Gastroesophageal sphincter (tissue), 4 donors: ENCODE data around the gene HBA1. TPM values are rescaled to one million over a fixed set of nuclear protein-coding genes. Genes with fewer than 3 reads are reported as not detected.

Experiments used
- ATAC-seq: fragments of 150-250 bp; one replicate; pipeline ENCODE4 v1.9.1; 2016; ENCODE audit warnings: mild to moderate bottlenecking, moderate library complexity
- H3K27ac ChIP-seq, 4 donors: fragments of 200-600 bp; sonication (generic) in 3 of 4; 1 replicate in 3 of 4; 2 replicates in 1 of 4; pipeline ENCODE4 v1.5.1; 2016 to 2019
- H3K27me3 ChIP-seq: fragments of 200-600 bp; sonication (generic); one replicate; pipeline ENCODE4 v1.5.1; 2019
- H3K36me3 ChIP-seq, 2 donors: fragments of 200-600 bp; sonication (generic); one replicate each; pipeline ENCODE4 v1.5.1; 2019; ENCODE audit warnings: control low read depth in 1 of 2
- H3K4me1 ChIP-seq, 3 donors: fragments of 200-600 bp; sonication (generic); 1 replicate in 2 of 3; 2 replicates in 1 of 3; pipeline ENCODE4 v1.5.1; 2016 to 2019; ENCODE audit warnings: control low read depth in 2 of 3
- H3K4me3 ChIP-seq, 2 donors: fragments of 200-600 bp; sonication (generic); one replicate each; pipeline ENCODE4 v1.5.1; 2019; ENCODE audit warnings: mild to moderate bottlenecking in 1 of 2, moderate library complexity in 1 of 2
- H3K9me3 ChIP-seq, 3 donors: fragments of 200-600 bp; sonication (generic); one replicate each; pipeline ENCODE4 v1.5.1; 2017 to 2019; ENCODE audit warnings: control low read depth in 2 of 3
- CTCF ChIP-seq, 4 experiments: fragments of 200-600 bp in 2 of 4; fragments of 450-650 bp in 2 of 4; sonication (generic) in 1 of 4; IDR thresholded peaks; one replicate each; pipeline ENCODE4 v1.5.1; 2017 to 2019; ENCODE audit warnings: antibody characterized with exemption in 4 of 4, mild to moderate bottlenecking in 2 of 4, moderate library complexity in 2 of 4
- EP300 ChIP-seq: sonication (generic); formaldehyde crosslinking; IDR thresholded peaks from one replicate; pipeline ENCODE4 v1.6.1; 2017; ENCODE audit warnings: antibody characterized with exemption, mild to moderate bottlenecking
- POLR2A ChIP-seq, 2 donors: fragments of 450-650 bp; IDR thresholded peaks; one replicate each; pipeline ENCODE4 v1.6.1; 2017; ENCODE audit warnings: antibody characterized with exemption in 2 of 2, mild to moderate bottlenecking in 2 of 2, moderate library complexity in 1 of 2
- POLR2AphosphoS5 ChIP-seq: sonication (generic); formaldehyde crosslinking; IDR thresholded peaks from one replicate; pipeline ENCODE4 v1.6.1; 2017; ENCODE audit warnings: antibody characterized with exemption
- WGBS, 2 donors: methylation state at CpG; one replicate each; pipeline ENCODE4 v1.1.5; 2018; ENCODE audit warnings: low coverage in 1 of 2; 5-methylcytosine and 5-hydroxymethylcytosine counted together
- total RNA-seq, 4 donors: library from RNA; depleted of rRNA; stranded (reverse); fragments of >200 nt; gene quantifications; one replicate each; pipeline ENCODE4 v1.1.0, GENCODE V29; 2016

Gene HBA1
- total RNA-seq, 4 donors from 2014 or later = 15.5 to 96.7 (median 53.1) TPM; not detected in 1

DNA sequence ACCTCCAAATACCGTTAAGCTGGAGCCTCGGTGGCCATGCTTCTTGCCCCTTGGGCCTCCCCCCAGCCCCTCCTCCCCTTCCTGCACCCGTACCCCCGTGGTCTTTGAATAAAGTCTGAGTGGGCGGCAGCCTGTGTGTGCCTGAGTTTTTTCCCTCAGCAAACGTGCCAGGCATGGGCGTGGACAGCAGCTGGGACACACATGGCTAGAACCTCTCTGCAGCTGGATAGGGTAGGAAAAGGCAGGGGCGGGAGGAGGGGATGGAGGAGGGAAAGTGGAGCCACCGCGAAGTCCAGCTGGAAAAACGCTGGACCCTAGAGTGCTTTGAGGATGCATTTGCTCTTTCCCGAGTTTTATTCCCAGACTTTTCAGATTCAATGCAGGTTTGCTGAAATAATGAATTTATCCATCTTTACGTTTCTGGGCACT, 928 bp downstream of the HBA1 start:
- no peak for TF ChIP-seq EP300
- TF ChIP-seq POLR2A (IDR thresholded peaks at IDR 0.05) = no peak
- TF ChIP-seq CTCF (IDR thresholded peaks at IDR 0.05) = no peak
- TF ChIP-seq POLR2AphosphoS5 = no peak
- H3K27me3 ChIP-seq = peaks cover 75% of the 10 kb centered on the region
- no peaks in the 10 kb centered on the region for H3K9me3 ChIP-seq
- H3K36me3 ChIP-seq = no peaks in the 10 kb centered on the region
- H3K27ac ChIP-seq = no peak overlapping the region
- ATAC-seq = no peak
- peaks cover 7 to 36% (median 17%) of the 10 kb centered on the region in 3 donors for H3K4me1 ChIP-seq
- WGBS, 2 donors = 0 to 1% methylated on average over 4 to 7 of the region's 13 CpGs
- no peak overlapping the region for H3K4me3 ChIP-seq

DNA sequence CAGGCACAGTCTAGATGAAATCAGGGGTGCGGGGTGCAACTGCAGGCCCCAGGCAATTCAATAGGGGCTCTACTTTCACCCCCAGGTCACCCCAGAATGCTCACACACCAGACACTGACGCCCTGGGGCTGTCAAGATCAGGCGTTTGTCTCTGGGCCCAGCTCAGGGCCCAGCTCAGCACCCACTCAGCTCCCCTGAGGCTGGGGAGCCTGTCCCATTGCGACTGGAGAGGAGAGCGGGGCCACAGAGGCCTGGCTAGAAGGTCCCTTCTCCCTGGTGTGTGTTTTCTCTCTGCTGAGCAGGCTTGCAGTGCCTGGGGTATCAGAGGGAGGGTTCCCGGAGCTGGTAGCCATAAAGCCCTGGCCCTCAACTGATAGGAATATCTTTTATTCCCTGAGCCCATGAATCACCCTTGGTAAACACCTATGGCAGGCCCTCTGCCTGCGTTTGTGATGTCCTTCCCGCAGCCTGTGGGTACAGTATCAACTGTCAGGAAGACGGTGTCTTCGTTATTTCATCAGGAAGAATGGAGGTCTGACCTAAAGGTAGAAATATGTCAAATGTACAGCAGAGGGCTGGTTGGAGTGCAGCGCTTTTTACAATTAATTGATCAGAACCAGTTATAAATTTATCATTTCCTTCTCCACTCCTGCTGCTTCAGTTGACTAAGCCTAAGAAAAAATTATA, 1.6 kb downstream of the HBA1 start:
- no peaks in the 10 kb centered on the region for H3K9me3 ChIP-seq
- no peak overlapping the region for H3K27ac ChIP-seq
- TF ChIP-seq EP300 (no peak), CTCF (IDR thresholded peaks at IDR 0.05) (no peak), POLR2A (IDR thresholded peaks at IDR 0.05) (no peak)
- no peak overlapping the region for H3K4me3 ChIP-seq
- peaks cover 74% of the 10 kb centered on the region for H3K27me3 ChIP-seq
- peaks cover 7 to 36% (median 17%) of the 10 kb centered on the region in 3 donors for H3K4me1 ChIP-seq
- ATAC-seq = no peak
- WGBS, 2 donors = 41 to 77% methylated on average over 5 to 10 of the region's 11 CpGs
- H3K36me3 ChIP-seq = no peaks in the 10 kb centered on the region

GRCh38 chr16:178668-179015, 2.2 kb downstream of the HBA1 start:
- Histone ChIP-seq H3K4me1 (peaks cover 7 to 33% (median 17%) of the 10 kb centered on the region in 3 donors), H3K9me3 (no peaks in the 10 kb centered on the region), H3K27me3 (peaks cover 69% of the 10 kb centered on the region), H3K36me3 (no peaks in the 10 kb centered on the region), H3K27ac (no peak overlapping the region), H3K4me3 (no peak overlapping the region)
- no peak for ATAC-seq
- 82 to 86% methylated on average over 10 to 11 of the region's 11 CpGs for WGBS, 2 donors
- TF ChIP-seq EP300 (no peak), POLR2A (IDR thresholded peaks at IDR 0.05) (no peak), CTCF (IDR thresholded peaks at IDR 0.05) (no peak), POLR2AphosphoS5 (no peak)

DNA sequence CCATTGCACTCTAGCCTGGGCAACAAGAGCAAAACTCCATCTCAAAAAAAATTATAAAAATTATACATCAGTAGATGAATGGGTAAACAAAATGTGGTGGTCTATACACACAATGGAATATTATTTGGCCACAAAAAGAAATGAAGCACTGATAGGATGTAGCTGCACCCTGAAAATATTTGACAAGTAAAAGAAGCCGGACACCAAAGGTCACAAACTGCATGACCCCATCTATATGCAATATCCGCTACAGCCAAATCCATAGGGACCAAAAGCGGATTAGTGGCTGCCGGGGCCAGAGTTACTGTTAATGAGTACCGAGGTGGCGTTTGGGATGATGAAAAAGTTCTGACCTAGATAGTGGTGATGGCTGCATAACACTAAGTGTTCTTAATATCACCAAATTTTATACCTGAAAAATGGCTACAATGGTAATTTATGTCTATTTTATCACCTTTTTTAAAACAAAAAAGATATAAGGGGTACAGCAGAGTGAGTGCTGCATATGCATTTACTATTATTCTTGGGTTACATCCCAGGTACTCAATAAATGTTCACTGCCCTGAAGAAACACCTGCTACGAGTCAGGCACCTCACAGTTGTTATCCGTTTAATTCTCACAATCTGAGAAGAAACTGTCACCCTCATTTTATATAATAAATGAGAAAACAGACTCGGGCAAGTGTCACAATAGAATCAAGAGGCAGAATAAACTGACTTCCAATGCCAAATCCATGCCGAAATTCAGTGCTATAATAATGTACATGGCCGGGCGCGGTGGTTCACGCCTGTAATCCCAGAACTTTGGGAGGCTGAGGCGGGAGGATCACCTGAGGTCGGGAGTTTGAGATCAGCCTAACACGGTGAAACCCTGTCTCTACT, 3.0 kb downstream of the HBA1 start:
- Histone ChIP-seq H3K27me3 (peaks cover 63% of the 10 kb centered on the region), H3K4me3 (no peak overlapping the region), H3K36me3 (no peaks in the 10 kb centered on the region), H3K27ac (no peak overlapping the region), H3K4me1 (peaks cover 7 to 33% (median 17%) of the 10 kb centered on the region in 3 donors), H3K9me3 (no peaks in the 10 kb centered on the region)
- TF ChIP-seq POLR2AphosphoS5 (no peak), EP300 (no peak), CTCF (IDR thresholded peaks at IDR 0.05) (no peak), POLR2A (IDR thresholded peaks at IDR 0.05) (no peak)
- ATAC-seq = no peak
- 67 to 71% methylated on average over 11 to 12 of the region's 17 CpGs for WGBS, 2 donors
